ENCODE results near the gene TFEB. TPM values are rescaled to one million over a fixed set of nuclear protein-coding genes. Genes with fewer than 3 reads are reported as not detected.

TFEB gene
- total RNA-seq, 4 donors from 2014 or later = 24.2 to 46.7 (median 33.1) TPM

GRCh38 chr6:41654151-41654697, 81.2 kb downstream of the TFEB start:
- DNase-seq (ENCODE audit: extremely low spot score) = no peak
- H3K4me1 ChIP-seq = peaks cover 0 to 7% (median 4%) of the 10 kb centered on the region in 4 donors
- H3K36me3 ChIP-seq = no peaks in the 10 kb centered on the region
- H3K4me3 ChIP-seq = no peak overlapping the region
- TF ChIP-seq POLR2A (IDR thresholded peaks at IDR 0.05; ENCODE audit: low read depth) (no peak), EP300 (IDR thresholded peaks at IDR 0.05) (no peak), POLR2AphosphoS5 (IDR thresholded peaks at IDR 0.05) (no peak), CTCF (IDR thresholded peaks at IDR 0.05) (no peak)
- intact Hi-C loops (cut with DNase I) = no loop called here
- H3K27me3 ChIP-seq = peaks cover 0 to 43% (median 0%) of the 10 kb centered on the region in 4 donors
- WGBS = 77% methylated on average over 5 of the region's 5 CpGs
- no peak overlapping the region for H3K27ac ChIP-seq (replicated peaks in 1 of 4)
- H3K9me3 ChIP-seq = no peaks in the 10 kb centered on the region

- DNase-seq (ENCODE audit: extremely low spot score) = no peak
- Histone ChIP-seq H3K27ac (replicated peaks in 1 of 4) (no peak overlapping the region), H3K9me3 (no peaks in the 10 kb centered on the region), H3K4me1 (peaks cover 0 to 7% (median 4%) of the 10 kb centered on the region in 4 donors), H3K27me3 (peaks cover 0 to 42% (median 0%) of the 10 kb centered on the region in 4 donors), H3K36me3 (no peaks in the 10 kb centered on the region), H3K4me3 (no peak overlapping the region)
- WGBS = 86% methylated on average over 5 of the region's 5 CpGs
- intact Hi-C loops (cut with DNase I) = no loop called here
- TF ChIP-seq EP300 (IDR thresholded peaks at IDR 0.05) (no peak), POLR2AphosphoS5 (IDR thresholded peaks at IDR 0.05) (no peak), CTCF (IDR thresholded peaks at IDR 0.05) (no peak), POLR2A (IDR thresholded peaks at IDR 0.05; ENCODE audit: low read depth) (no peak)
Measured at GRCh38 chr6:41653691-41654090, 81.7 kb downstream of the TFEB start.

- Histone ChIP-seq H3K27ac (replicated peaks in 1 of 4) (no peak overlapping the region), H3K27me3 (peaks cover 0 to 40% (median 0%) of the 10 kb centered on the region in 4 donors), H3K4me3 (no peak overlapping the region), H3K9me3 (no peaks in the 10 kb centered on the region), H3K4me1 (peaks cover 0 to 7% (median 4%) of the 10 kb centered on the region in 4 donors), H3K36me3 (no peaks in the 10 kb centered on the region)
- TF ChIP-seq CTCF (IDR thresholded peaks at IDR 0.05) = no peak
- TF ChIP-seq EP300 (IDR thresholded peaks at IDR 0.05) = no peak
- no peak for TF ChIP-seq POLR2AphosphoS5 (IDR thresholded peaks at IDR 0.05)
- no peak for TF ChIP-seq POLR2A (IDR thresholded peaks at IDR 0.05; ENCODE audit: low read depth)
- 79% methylated on average over 30 of the region's 32 CpGs for WGBS
- DNase-seq (ENCODE audit: extremely low spot score) = no peak
- intact Hi-C loops (cut with DNase I) = no loop called here
Measured at GRCh38 chr6:41652866-41653652, 82.3 kb downstream of the TFEB start.

- 91% methylated on average over 14 of the region's 14 CpGs for WGBS
- intact Hi-C loops (cut with DNase I) = no loop called here
- DNase-seq (ENCODE audit: extremely low spot score) = no peak
Measured at GRCh38 chr6:41651962-41652657, 83.3 kb downstream of the TFEB start.

More at GRCh38 chr6:41651962-41652657, 83.3 kb downstream of the TFEB start:
- Histone ChIP-seq H3K27me3 (peaks cover 0 to 35% (median 0%) of the 10 kb centered on the region in 4 donors), H3K36me3 (no peaks in the 10 kb centered on the region), H3K9me3 (no peaks in the 10 kb centered on the region), H3K27ac (replicated peaks in 1 of 4) (no peak overlapping the region), H3K4me3 (no peak overlapping the region), H3K4me1 (peaks cover 0 to 7% (median 4%) of the 10 kb centered on the region in 4 donors)
- no peak for TF ChIP-seq CTCF (IDR thresholded peaks at IDR 0.05)
- TF ChIP-seq POLR2A (IDR thresholded peaks at IDR 0.05; ENCODE audit: low read depth) = no peak
- no peak for TF ChIP-seq POLR2AphosphoS5 (IDR thresholded peaks at IDR 0.05)
- TF ChIP-seq EP300 (IDR thresholded peaks at IDR 0.05) = no peak

Measured in esophagus muscularis mucosa (tissue), 4 donors.